ENCODE data around the gene RHOH. TPM values are rescaled to one million over a fixed set of nuclear protein-coding genes. Genes with fewer than 3 reads are reported as not detected.
"Not testable (repeated sequence)": the region's sequence is repeated elsewhere in the genome, so short reads cannot be mapped to it uniquely, and the experiment has no call there.

The RHOH gene
- total and polyA plus RNA-seq, 4 donors: 0.74 to 4.1 (median 3.3) TPM

DNA sequence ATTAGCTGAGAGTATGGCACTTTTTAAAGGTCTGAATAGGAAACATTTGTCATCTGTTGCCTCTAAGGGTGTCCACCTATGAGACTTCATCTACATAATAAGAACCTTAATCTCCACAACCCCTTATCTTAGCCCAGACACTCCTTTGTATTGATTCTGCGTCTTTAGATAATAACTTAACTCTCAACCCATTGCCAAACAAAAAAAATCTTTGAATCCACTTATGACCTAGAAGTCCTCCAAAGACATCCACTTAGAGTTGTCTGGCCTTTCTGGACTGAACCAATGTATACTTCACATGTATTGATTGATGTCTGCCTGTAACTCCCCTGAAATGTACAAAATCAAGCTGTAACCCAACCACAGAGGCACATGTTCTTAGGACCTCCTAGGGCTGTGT lies 72.3 kb downstream of the RHOH start:
- H3K27ac ChIP-seq (ENCODE audit: low read depth in 1 of 2, low read length in 2 of 2): no peak overlapping the region
- no peaks in the 10 kb centered on the region for H3K9me3 ChIP-seq (ENCODE audit: control insufficient read depth, low read length)
- intact Hi-C loops (cut with DNase I): no loop called here
- H3K4me1 ChIP-seq (ENCODE audit: control insufficient read depth in 1 of 2, insufficient read depth in 2 of 2, low read length in 2 of 2): no peaks in the 10 kb centered on the region
- DNase-seq: no peak
- H3K4me3 ChIP-seq (ENCODE audit: low read length in 2 of 2): no peak overlapping the region
- WGBS, 2 donors: 60 to 86% methylated on average over 1 of the region's 1 CpG
- H3K27me3 ChIP-seq (ENCODE audit: control insufficient read depth in 1 of 2, insufficient read depth in 2 of 2, low read length in 1 of 2): no peaks in the 10 kb centered on the region
- no peak for ATAC-seq (ENCODE audit: low FRiP score)
- no peaks in the 10 kb centered on the region for H3K36me3 ChIP-seq (ENCODE audit: control insufficient read depth in 1 of 2, insufficient read depth in 2 of 2, low read length in 1 of 2)

DNA sequence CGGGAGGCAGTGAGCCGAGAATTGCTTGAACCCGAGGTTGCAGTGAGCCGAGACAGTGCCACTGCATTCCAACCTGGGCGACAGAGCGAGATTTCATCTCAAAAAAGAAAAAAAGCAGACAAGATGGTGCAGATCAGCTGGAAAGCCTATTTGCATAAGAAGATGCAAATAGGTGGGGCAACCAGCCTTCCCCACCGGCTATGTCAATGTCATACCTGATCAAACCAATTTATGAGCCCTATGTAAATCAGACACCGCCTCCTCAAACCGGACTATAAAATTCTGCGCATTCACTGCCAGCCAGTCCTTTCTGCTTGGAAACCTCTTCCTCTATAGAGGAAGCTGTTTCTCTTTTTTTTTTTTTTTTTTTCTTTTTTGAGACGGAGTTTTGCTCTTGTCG lies 73.8 kb downstream of the RHOH start:
- DNase-seq: no peak

DNA sequence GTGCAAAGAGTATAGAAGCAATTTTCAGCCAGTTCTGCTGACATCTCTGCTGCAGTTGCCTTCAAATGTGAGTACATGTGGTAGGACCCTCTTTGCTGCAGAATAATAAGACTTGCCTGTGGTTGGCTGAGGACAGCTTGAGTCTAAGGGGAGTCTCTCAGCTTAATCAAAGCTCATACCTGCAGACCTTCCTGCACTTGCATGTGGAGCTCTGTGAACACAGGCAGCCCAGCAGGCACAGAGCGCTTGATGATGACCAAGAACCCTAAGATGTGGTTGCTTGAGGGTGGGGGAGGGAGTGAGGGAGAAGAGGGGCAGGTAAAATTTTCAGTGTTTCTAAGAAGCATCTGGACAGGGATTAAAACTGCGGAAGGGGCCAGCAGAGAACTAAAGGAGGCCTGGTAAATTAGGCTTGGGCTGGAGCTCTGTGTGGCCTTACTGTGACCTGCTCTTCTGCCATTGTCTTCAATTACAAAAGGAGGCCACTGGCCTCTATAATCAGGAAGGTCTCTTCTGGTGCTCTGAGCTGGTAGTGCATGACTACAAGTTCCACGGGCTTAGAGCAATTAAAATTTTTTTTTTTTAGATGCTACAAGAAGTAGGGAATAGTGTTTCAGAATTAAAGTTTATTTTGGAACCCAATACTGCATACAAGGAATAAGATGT lies 78.4 kb downstream of the RHOH start:
- no peak overlapping the region for H3K27ac ChIP-seq (ENCODE audit: low read depth in 1 of 2, low read length in 2 of 2)
- H3K4me3 ChIP-seq (ENCODE audit: low read length in 2 of 2): no peak overlapping the region
- H3K36me3 ChIP-seq (ENCODE audit: control insufficient read depth in 1 of 2, insufficient read depth in 2 of 2, low read length in 1 of 2): no peaks in the 10 kb centered on the region
- intact Hi-C loops (cut with DNase I): no loop called here
- H3K9me3 ChIP-seq (ENCODE audit: control insufficient read depth, low read length): no peaks in the 10 kb centered on the region
- 82 to 85% methylated on average over 3 of the region's 3 CpGs for WGBS, 2 donors
- no peaks in the 10 kb centered on the region for H3K27me3 ChIP-seq (ENCODE audit: control insufficient read depth in 1 of 2, insufficient read depth in 2 of 2, low read length in 1 of 2)
- no peak for DNase-seq
- no peaks in the 10 kb centered on the region for H3K4me1 ChIP-seq (ENCODE audit: control insufficient read depth in 1 of 2, insufficient read depth in 2 of 2, low read length in 2 of 2)
- ATAC-seq (ENCODE audit: low FRiP score): no peak

More for the DNA sequence above, 73.8 kb downstream of the RHOH start:
- H3K36me3 ChIP-seq (ENCODE audit: control insufficient read depth in 1 of 2, insufficient read depth in 2 of 2, low read length in 1 of 2): no peaks in the 10 kb centered on the region
- no peak for ATAC-seq (ENCODE audit: low FRiP score)
- intact Hi-C loops (cut with DNase I): no loop called here
- H3K4me1 ChIP-seq (ENCODE audit: control insufficient read depth in 1 of 2, insufficient read depth in 2 of 2, low read length in 2 of 2): no peaks in the 10 kb centered on the region
- no peak overlapping the region for H3K27ac ChIP-seq (ENCODE audit: low read depth in 1 of 2, low read length in 2 of 2)
- no peak overlapping the region for H3K4me3 ChIP-seq (ENCODE audit: low read length in 2 of 2)
- H3K9me3 ChIP-seq (ENCODE audit: control insufficient read depth, low read length): no peaks in the 10 kb centered on the region
- H3K27me3 ChIP-seq (ENCODE audit: control insufficient read depth in 1 of 2, insufficient read depth in 2 of 2, low read length in 1 of 2): no peaks in the 10 kb centered on the region
- WGBS, 2 donors: 89 to 94% methylated on average over 12 of the region's 12 CpGs

GRCh38 chr4:40276546-40276945 lies 79.7 kb downstream of the RHOH start:
- H3K27me3 ChIP-seq (ENCODE audit: control insufficient read depth in 1 of 2, insufficient read depth in 2 of 2, low read length in 1 of 2): no peaks in the 10 kb centered on the region
- H3K4me1 ChIP-seq (ENCODE audit: control insufficient read depth in 1 of 2, insufficient read depth in 2 of 2, low read length in 2 of 2): no peaks in the 10 kb centered on the region
- no peaks in the 10 kb centered on the region for H3K9me3 ChIP-seq (ENCODE audit: control insufficient read depth, low read length)
- H3K36me3 ChIP-seq (ENCODE audit: control insufficient read depth in 1 of 2, insufficient read depth in 2 of 2, low read length in 1 of 2): no peaks in the 10 kb centered on the region
- ATAC-seq (ENCODE audit: low FRiP score) (no peak), DNase-seq (no peak)
- WGBS, 2 donors: 89 to 94% methylated on average over 4 of the region's 4 CpGs
- no peak overlapping the region for H3K4me3 ChIP-seq (ENCODE audit: low read length in 2 of 2)
- H3K27ac ChIP-seq (ENCODE audit: low read depth in 1 of 2, low read length in 2 of 2): no peak overlapping the region
- intact Hi-C loops (cut with DNase I): no loop called here

- DNase-seq (no peak), ATAC-seq (ENCODE audit: low FRiP score) (no peak)
- H3K9me3 ChIP-seq (ENCODE audit: control insufficient read depth, low read length): no peaks in the 10 kb centered on the region
- H3K36me3 ChIP-seq (ENCODE audit: control insufficient read depth in 1 of 2, insufficient read depth in 2 of 2, low read length in 1 of 2): no peaks in the 10 kb centered on the region
- no peaks in the 10 kb centered on the region for H3K4me1 ChIP-seq (ENCODE audit: control insufficient read depth in 1 of 2, insufficient read depth in 2 of 2, low read length in 2 of 2)
- H3K27ac ChIP-seq (ENCODE audit: low read depth in 1 of 2, low read length in 2 of 2): no peak overlapping the region
- no peaks in the 10 kb centered on the region for H3K27me3 ChIP-seq (ENCODE audit: control insufficient read depth in 1 of 2, insufficient read depth in 2 of 2, low read length in 1 of 2)
- no peak overlapping the region for H3K4me3 ChIP-seq (ENCODE audit: low read length in 2 of 2)
- intact Hi-C loops (cut with DNase I): no loop called here
- WGBS, 2 donors: 82 to 94% methylated on average over 2 of the region's 2 CpGs
These were observed 83.8 kb downstream of the RHOH start for GRCh38 chr4:40280586-40280985.

GRCh38 chr4:40281099-40281498 lies 84.3 kb downstream of the RHOH start:
- Histone ChIP-seq H3K9me3 (ENCODE audit: control insufficient read depth, low read length) (no peaks in the 10 kb centered on the region), H3K4me1 (ENCODE audit: control insufficient read depth in 1 of 2, insufficient read depth in 2 of 2, low read length in 2 of 2) (no peaks in the 10 kb centered on the region), H3K27ac (ENCODE audit: low read depth in 1 of 2, low read length in 2 of 2) (no peak overlapping the region), H3K36me3 (ENCODE audit: control insufficient read depth in 1 of 2, insufficient read depth in 2 of 2, low read length in 1 of 2) (no peaks in the 10 kb centered on the region), H3K4me3 (ENCODE audit: low read length in 2 of 2) (no peak overlapping the region), H3K27me3 (ENCODE audit: control insufficient read depth in 1 of 2, insufficient read depth in 2 of 2, low read length in 1 of 2) (no peaks in the 10 kb centered on the region)
- DNase-seq (no peak), ATAC-seq (ENCODE audit: low FRiP score) (no peak)
- WGBS, 2 donors: 78 to 80% methylated on average over 3 of the region's 3 CpGs
- intact Hi-C loops (cut with DNase I): no loop called here

DNA sequence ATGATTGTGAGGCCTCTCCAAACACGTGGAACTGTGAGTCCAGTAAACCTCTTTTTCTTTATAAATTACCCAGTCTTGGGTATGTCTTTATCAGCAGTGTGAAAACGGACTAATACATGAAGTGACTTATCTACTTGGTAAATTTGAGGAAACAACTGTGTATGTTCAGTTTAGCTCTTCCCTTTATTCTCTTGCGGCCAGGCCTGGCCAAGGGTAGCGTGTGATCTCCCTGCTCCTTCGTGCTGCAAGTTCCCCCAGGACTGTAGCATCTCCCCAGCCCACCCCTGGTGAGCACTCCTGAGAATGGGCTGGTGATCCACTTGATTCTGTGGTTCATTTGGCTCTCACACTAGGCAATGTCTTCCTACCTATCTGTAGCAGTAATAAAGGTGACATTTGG lies 85.1 kb downstream of the RHOH start:
- H3K4me3 ChIP-seq (ENCODE audit: low read length in 2 of 2): no peak overlapping the region
- DNase-seq: no peak
- no peaks in the 10 kb centered on the region for H3K4me1 ChIP-seq (ENCODE audit: control insufficient read depth in 1 of 2, insufficient read depth in 2 of 2, low read length in 2 of 2)
- no peak for ATAC-seq (ENCODE audit: low FRiP score)
- H3K27ac ChIP-seq (ENCODE audit: low read depth in 1 of 2, low read length in 2 of 2): no peak overlapping the region
- intact Hi-C loops (cut with DNase I): no loop called here
- H3K36me3 ChIP-seq (ENCODE audit: control insufficient read depth in 1 of 2, insufficient read depth in 2 of 2, low read length in 1 of 2): no peaks in the 10 kb centered on the region
- no peaks in the 10 kb centered on the region for H3K27me3 ChIP-seq (ENCODE audit: control insufficient read depth in 1 of 2, insufficient read depth in 2 of 2, low read length in 1 of 2)
- H3K9me3 ChIP-seq (ENCODE audit: control insufficient read depth, low read length): no peaks in the 10 kb centered on the region
- WGBS, 2 donors: 81 to 82% methylated on average over 5 of the region's 5 CpGs

- H3K27ac ChIP-seq (ENCODE audit: low read depth in 1 of 2, low read length in 2 of 2); ATAC-seq (ENCODE audit: low FRiP score): not testable (repeated sequence)
- 86 to 92% methylated on average over 7 of the region's 7 CpGs for WGBS, 2 donors
These were observed 86.0 kb downstream of the RHOH start for GRCh38 chr4:40282857-40283256.

GRCh38 chr4:40283413-40283812 lies 86.6 kb downstream of the RHOH start:
- Histone ChIP-seq H3K4me1 (ENCODE audit: control insufficient read depth in 1 of 2, insufficient read depth in 2 of 2, low read length in 2 of 2) (no peaks in the 10 kb centered on the region), H3K9me3 (ENCODE audit: control insufficient read depth, low read length) (no peaks in the 10 kb centered on the region), H3K36me3 (ENCODE audit: control insufficient read depth in 1 of 2, insufficient read depth in 2 of 2, low read length in 1 of 2) (no peaks in the 10 kb centered on the region), H3K4me3 (ENCODE audit: low read length in 2 of 2) (no peak overlapping the region), H3K27ac (ENCODE audit: low read depth in 1 of 2, low read length in 2 of 2) (no peak overlapping the region), H3K27me3 (ENCODE audit: control insufficient read depth in 1 of 2, insufficient read depth in 2 of 2, low read length in 1 of 2) (no peaks in the 10 kb centered on the region)
- no peak for ATAC-seq (ENCODE audit: low FRiP score)
- whole genome bisulfite sequencing, 2 donors: 75 to 81% methylated on average over 10 of the region's 10 CpGs
- no peak for DNase-seq
- intact Hi-C loops (cut with DNase I): no loop called here

More at GRCh38 chr4:40282857-40283256, 86.0 kb downstream of the RHOH start:
- H3K9me3 ChIP-seq (ENCODE audit: control insufficient read depth, low read length); DNase-seq; intact Hi-C loops (cut with DNase I); H3K27me3 ChIP-seq (ENCODE audit: control insufficient read depth in 1 of 2, insufficient read depth in 2 of 2, low read length in 1 of 2); H3K36me3 ChIP-seq (ENCODE audit: control insufficient read depth in 1 of 2, insufficient read depth in 2 of 2, low read length in 1 of 2); H3K4me1 ChIP-seq (ENCODE audit: control insufficient read depth in 1 of 2, insufficient read depth in 2 of 2, low read length in 2 of 2); H3K4me3 ChIP-seq (ENCODE audit: low read length in 2 of 2): not testable (repeated sequence)
